Mesenchymal stem cell (in vitro differentiated cells and primary cell): Measurements from ENCODE around the gene NR4A2.

ENCODE experiments used
- DNase-seq: peaks from one replicate; pipeline ENCODE4 v3.0.0-alpha.2; 2013
- H2AFZ ChIP-seq: one replicate; pipeline ENCODE4 v1.6.1; 2013; ENCODE audit warnings: low read depth, mild to moderate bottlenecking, control low read depth, inconsistent platforms, low read length, moderate library complexity
- H2AK5ac ChIP-seq: 2 replicates; pipeline ENCODE4 v1.6.1; 2013; ENCODE audit warnings: low read length, moderate library complexity, mild to moderate bottlenecking, inconsistent platforms; ENCODE audit not compliant: severe bottlenecking
- H2BK120ac ChIP-seq: one replicate; pipeline ENCODE4 v1.6.1; 2013; ENCODE audit warnings: low read depth, mild to moderate bottlenecking, inconsistent platforms, low read length, moderate library complexity
- H2BK12ac ChIP-seq, 2 experiments: one replicate each; pipeline ENCODE4 v1.6.1; 2013; ENCODE audit warnings: inconsistent platforms in 2 of 2, low read length in 2 of 2, mild to moderate bottlenecking in 2 of 2, moderate library complexity in 2 of 2, control low read depth in 1 of 2
- H2BK15ac ChIP-seq: one replicate; pipeline ENCODE4 v1.6.1; 2013; ENCODE audit warnings: mild to moderate bottlenecking, low read depth, inconsistent platforms; ENCODE audit not compliant: poor library complexity, severe bottlenecking
- H2BK5ac ChIP-seq: 2 replicates; pipeline ENCODE4 v1.6.1; 2013; ENCODE audit warnings: low read depth, mild to moderate bottlenecking, low read length, control low read depth, inconsistent platforms; ENCODE audit not compliant: poor library complexity, severe bottlenecking
- H3K14ac ChIP-seq, 2 experiments: one replicate each; pipeline ENCODE4 v1.6.1; 2013; ENCODE audit warnings: inconsistent platforms in 2 of 2, low read length in 2 of 2, control low read depth in 1 of 2, mild to moderate bottlenecking in 1 of 2, moderate library complexity in 1 of 2
- H3K18ac ChIP-seq, 2 experiments: one replicate each; pipeline ENCODE4 v1.6.1; 2013; ENCODE audit warnings: inconsistent platforms in 2 of 2, low read length in 2 of 2, control low read depth in 1 of 2, low read depth in 1 of 2, mild to moderate bottlenecking in 1 of 2
- H3K23ac ChIP-seq, 2 experiments: one replicate each; pipeline ENCODE4 v1.6.1; 2013; ENCODE audit warnings: inconsistent platforms in 2 of 2, low read length in 2 of 2, mild to moderate bottlenecking in 2 of 2, moderate library complexity in 2 of 2, control low read depth in 1 of 2
- H3K27ac ChIP-seq: 2 replicates; pipeline ENCODE4 v1.5.1; 2013; ENCODE audit warnings: mild to moderate bottlenecking, moderate library complexity, low read length, control low read depth, inconsistent platforms; ENCODE audit not compliant: poor library complexity, severe bottlenecking
- H3K27me3 ChIP-seq, 2 experiments: 2 replicates each; pipeline versions ENCODE4 v1.6.1 to v1.7.0; 2013; ENCODE audit warnings: low read length in 2 of 2, mild to moderate bottlenecking in 2 of 2, moderate library complexity in 2 of 2, control low read depth in 1 of 2, inconsistent platforms in 1 of 2; ENCODE audit not compliant: control insufficient read depth in 1 of 2, insufficient read depth in 1 of 2
- H3K36me3 ChIP-seq, 2 experiments: 2 replicates each; pipeline versions ENCODE4 v1.6.1 to v1.7.0; 2013; ENCODE audit warnings: low read length in 2 of 2, control low read depth in 1 of 2, inconsistent platforms in 1 of 2, low read depth in 1 of 2, mild to moderate bottlenecking in 1 of 2; ENCODE audit not compliant: insufficient read depth in 2 of 2, control insufficient read depth in 1 of 2
- H3K4ac ChIP-seq, 2 experiments: one replicate each; pipeline ENCODE4 v1.6.1; 2013; ENCODE audit warnings: inconsistent platforms in 2 of 2, low read length in 2 of 2, mild to moderate bottlenecking in 2 of 2, moderate library complexity in 2 of 2, control low read depth in 1 of 2, low read depth in 1 of 2
- H3K4me1 ChIP-seq: 2 replicates; pipeline ENCODE4 v1.6.1; 2013; ENCODE audit warnings: low read depth, low read length, control low read depth; ENCODE audit not compliant: control insufficient read depth, insufficient read depth
- H3K4me2 ChIP-seq: 2 replicates; pipeline ENCODE4 v1.6.1; 2013; ENCODE audit warnings: low read length, mild to moderate bottlenecking, inconsistent platforms; ENCODE audit not compliant: poor library complexity, severe bottlenecking
- H3K4me3 ChIP-seq, 2 experiments: 2 replicates each; pipeline versions ENCODE4 v1.5.1 to v1.7.0; 2013; ENCODE audit warnings: low read length in 2 of 2, mild to moderate bottlenecking in 2 of 2, control low read depth in 1 of 2, low read depth in 1 of 2; ENCODE audit not compliant: insufficient read depth in 1 of 2
- H3K79me1 ChIP-seq: replicated peaks from 2 replicates; pipeline ENCODE4 v1.6.1; 2013; ENCODE audit warnings: mild to moderate bottlenecking, control low read depth, low read length, inconsistent platforms; ENCODE audit not compliant: poor library complexity, severe bottlenecking
- H3K9ac ChIP-seq: 2 replicates; pipeline ENCODE4 v1.7.0; 2013; ENCODE audit warnings: mild to moderate bottlenecking, low read length, moderate library complexity
- H3K9me3 ChIP-seq: 2 replicates; pipeline ENCODE4 v1.7.0; 2013; ENCODE audit warnings: mild to moderate bottlenecking, low read length; ENCODE audit not compliant: control insufficient read depth
- H4K8ac ChIP-seq: one replicate; pipeline ENCODE4 v1.6.1; 2013; ENCODE audit warnings: inconsistent platforms, mild to moderate bottlenecking, low read length, moderate library complexity
- H4K91ac ChIP-seq: one replicate; pipeline ENCODE4 v1.6.1; 2013; ENCODE audit warnings: mild to moderate bottlenecking, low read length, inconsistent platforms
- WGBS: methylation state at CpG from one replicate; pipeline ENCODE4 v1.1.7; 2013; ENCODE audit warnings: mixed read lengths; 5-methylcytosine and 5-hydroxymethylcytosine counted together

NR4A2 gene

DNA sequence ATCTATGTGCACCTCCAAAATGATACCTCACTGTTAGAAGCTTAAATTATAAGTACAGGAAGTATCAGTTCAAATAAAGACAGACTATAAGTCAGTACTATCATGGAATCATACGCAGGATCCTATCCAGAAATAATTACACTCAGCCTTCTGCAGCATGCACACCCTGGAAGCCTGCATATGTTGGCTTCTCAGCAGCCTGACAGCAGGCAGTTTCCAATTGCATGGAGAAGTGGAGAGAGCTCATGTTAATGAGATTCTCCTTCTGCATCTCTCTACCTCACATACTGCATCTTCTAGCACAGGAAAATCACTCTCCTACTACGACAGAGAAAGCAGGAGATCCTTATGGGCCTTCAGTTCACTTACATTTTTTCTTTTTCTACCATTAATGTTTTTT lies 20.5 kb downstream of the NR4A2 start:
- Histone ChIP-seq H3K4me1 (no peaks in the 10 kb centered on the region), H3K23ac (no peak overlapping the region), H2BK15ac (no peak overlapping the region), H3K4me3 (no peak overlapping the region), H3K4ac (no peak overlapping the region), H3K9me3 (no peaks in the 10 kb centered on the region), H3K9ac (no peak overlapping the region), H2AK5ac (no peak overlapping the region), H4K91ac (no peak overlapping the region), H3K4me2 (no peak overlapping the region), H3K18ac (no peak overlapping the region), H3K14ac (no peak overlapping the region), H3K27ac (no peak overlapping the region), H2BK12ac (no peak overlapping the region), H2BK5ac (no peak overlapping the region), H2AFZ (no peak overlapping the region), H3K27me3 (peaks cover 0 to 5% of the 10 kb centered on the region in 2 experiments), H4K8ac (no peak overlapping the region), H2BK120ac (no peak overlapping the region), H3K79me1 (no peaks in the 10 kb centered on the region), H3K36me3 (no peaks in the 10 kb centered on the region)
- 27% methylated on average over 1 of the region's 2 CpGs for WGBS
- DNase-seq = no peak

- no peak overlapping the region for H2BK15ac ChIP-seq
- no peak overlapping the region for H4K8ac ChIP-seq
- no peak overlapping the region for H3K18ac ChIP-seq
- H2BK12ac ChIP-seq = no peak overlapping the region
- H2BK5ac ChIP-seq = no peak overlapping the region
- no peaks in the 10 kb centered on the region for H3K4me1 ChIP-seq
- H2AFZ ChIP-seq = no peak overlapping the region
- H3K27ac ChIP-seq = no peak overlapping the region
- no peak overlapping the region for H2AK5ac ChIP-seq
- H3K4me3 ChIP-seq = no peak overlapping the region
- H2BK120ac ChIP-seq = no peak overlapping the region
- no peaks in the 10 kb centered on the region for H3K79me1 ChIP-seq
- no peak for DNase-seq
- no peak overlapping the region for H3K9ac ChIP-seq
- no peak overlapping the region for H3K14ac ChIP-seq
- H4K91ac ChIP-seq = no peak overlapping the region
- H3K36me3 ChIP-seq = no peaks in the 10 kb centered on the region
- no peak overlapping the region for H3K23ac ChIP-seq
- H3K9me3 ChIP-seq = no peaks in the 10 kb centered on the region
- H3K4ac ChIP-seq = no peak overlapping the region
- H3K4me2 ChIP-seq = no peak overlapping the region
- H3K27me3 ChIP-seq = peaks cover 0 to 7% of the 10 kb centered on the region in 2 experiments
These were observed 21.7 kb downstream of the NR4A2 start for GRCh38 chr2:156310773-156311172.

- H2BK120ac ChIP-seq = no peak overlapping the region
- H2AK5ac ChIP-seq = no peak overlapping the region
- H3K36me3 ChIP-seq = no peaks in the 10 kb centered on the region
- no peak overlapping the region for H2BK12ac ChIP-seq
- DNase-seq = no peak
- no peak overlapping the region for H3K4ac ChIP-seq
- peaks cover 0 to 5% of the 10 kb centered on the region in 2 experiments for H3K27me3 ChIP-seq
- H3K4me1 ChIP-seq = no peaks in the 10 kb centered on the region
- H4K91ac ChIP-seq = no peak overlapping the region
- no peaks in the 10 kb centered on the region for H3K9me3 ChIP-seq
- no peak overlapping the region for H2BK15ac ChIP-seq
- no peak overlapping the region for H3K4me3 ChIP-seq
- H3K9ac ChIP-seq = no peak overlapping the region
- H2AFZ ChIP-seq = no peak overlapping the region
- no peak overlapping the region for H3K27ac ChIP-seq
- H4K8ac ChIP-seq = no peak overlapping the region
- H3K23ac ChIP-seq = no peak overlapping the region
- no peak overlapping the region for H3K18ac ChIP-seq
- 80% methylated on average over 1 of the region's 1 CpG for WGBS
- H2BK5ac ChIP-seq = no peak overlapping the region
- H3K79me1 ChIP-seq = no peaks in the 10 kb centered on the region
- H3K4me2 ChIP-seq = no peak overlapping the region
- H3K14ac ChIP-seq = no peak overlapping the region
These were observed 22.6 kb downstream of the NR4A2 start for GRCh38 chr2:156309917-156310316.

DNA sequence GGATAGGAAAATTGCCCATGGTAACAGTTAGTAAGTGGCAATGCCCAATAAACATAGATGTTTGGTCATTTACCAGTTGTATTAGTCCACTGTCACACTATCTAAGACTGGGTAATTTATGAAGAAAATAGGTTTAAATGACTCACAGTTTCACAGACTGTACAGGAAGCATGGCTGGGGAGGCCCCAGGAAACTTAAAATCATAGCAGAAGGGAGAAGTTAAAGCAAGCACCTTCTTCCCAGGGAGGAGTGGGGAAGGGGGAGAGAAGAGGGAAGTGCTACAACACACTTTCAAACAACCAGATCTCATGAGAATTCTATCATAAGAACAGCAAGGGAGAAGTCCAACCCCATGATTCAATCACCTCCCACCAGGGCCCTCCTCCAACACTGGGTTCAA lies 23.4 kb downstream of the NR4A2 start:
- Histone ChIP-seq H4K8ac (no peak overlapping the region), H3K9me3 (no peaks in the 10 kb centered on the region), H3K9ac (no peak overlapping the region), H3K27me3 (peaks cover 0 to 3% of the 10 kb centered on the region in 2 experiments), H3K23ac (no peak overlapping the region), H3K4me1 (no peaks in the 10 kb centered on the region), H2BK12ac (no peak overlapping the region), H3K4me2 (no peak overlapping the region), H2BK15ac (no peak overlapping the region), H4K91ac (no peak overlapping the region), H3K18ac (no peak overlapping the region), H3K36me3 (no peaks in the 10 kb centered on the region), H3K4me3 (no peak overlapping the region), H3K14ac (no peak overlapping the region), H2BK120ac (no peak overlapping the region), H3K79me1 (no peaks in the 10 kb centered on the region), H2AFZ (no peak overlapping the region), H2AK5ac (no peak overlapping the region), H3K4ac (no peak overlapping the region), H3K27ac (no peak overlapping the region), H2BK5ac (no peak overlapping the region)
- DNase-seq = no peak
